Activated CD4-positive, alpha-beta T cell treated with anti-CD3 and anti-CD28 coated beads, Interleukin-2, amount 10 ng/mL, durations not matched to agents 24 days and 14 days (primary cell): ENCODE results near the gene HMG20B. TPM values are rescaled to one million over a fixed set of nuclear protein-coding genes. Genes with fewer than 3 reads are reported as not detected.
A peak's percentile ranks its signal among the peaks of the same experiment; 100 is the strongest.
"Not testable (repeated sequence)": the region's sequence is repeated elsewhere in the genome, so short reads cannot be mapped to it uniquely, and the experiment has no call there.

Source experiments
- DNase-seq: peaks from one replicate; pipeline ENCODE4 v3.0.0; 2022
- H3K27ac Mint-ChIP-seq: one replicate; pipeline ENCODE4 v1.8.0; 2022; ENCODE audit warnings: mild to moderate bottlenecking, mixed read lengths
- H3K27me3 Mint-ChIP-seq: one replicate; pipeline ENCODE4 v1.8.0; 2022; ENCODE audit warnings: mixed read lengths
- H3K36me3 Mint-ChIP-seq: one replicate; pipeline ENCODE4 v1.8.0; 2022; ENCODE audit warnings: low read depth, mild to moderate bottlenecking, mixed read lengths
- H3K4me1 Mint-ChIP-seq: one replicate; pipeline ENCODE4 v1.8.0; 2021; ENCODE audit warnings: mixed read lengths
- H3K4me3 Mint-ChIP-seq: one replicate; pipeline ENCODE4 v1.8.0; 2022; ENCODE audit warnings: mild to moderate bottlenecking, moderate library complexity, mixed read lengths
- H3K9me3 Mint-ChIP-seq: one replicate; pipeline ENCODE4 v1.8.0; 2021; ENCODE audit warnings: mixed read lengths
- intact Hi-C: fragments of 100-400 bp; cut with micrococcal nuclease; formaldehyde crosslinking; loops from one replicate; pipeline ENCODE4 v1.15.1; 2023
- total RNA-seq: library from RNA; stranded (reverse); gene quantifications from 2 replicates; pipeline ENCODE4 v1.2.3, GENCODE V29; 2022

Gene HMG20B
- 53.7 and 59.3 TPM in 2 replicates for total RNA-seq

DNA sequence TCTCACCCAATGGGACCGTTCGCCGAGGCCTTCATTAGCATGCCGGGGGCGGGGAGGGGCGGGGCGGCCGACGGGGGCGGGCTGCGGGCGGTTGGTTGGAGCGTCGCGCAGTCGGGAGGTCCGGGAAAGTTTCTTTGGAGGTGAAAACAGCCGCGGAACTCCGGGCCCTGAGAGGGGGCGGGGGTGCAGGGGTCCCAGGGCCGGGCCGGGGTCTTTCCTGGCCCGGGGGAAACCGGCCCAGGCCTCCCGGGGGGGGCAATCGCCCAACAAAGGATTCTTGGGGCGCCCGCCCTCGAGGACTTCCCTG is at the start of gene HMG20B:
Gene HMG20B, plus strand, starts transcription at position 90 of the 307 bp plus-strand sequence. CDS start 366 bp downstream, outside the sequence.
- Mint-ChIP-seq H3K4me1 (peaks cover 11% of the 10 kb centered on the region), H3K9me3 (no peaks in the 10 kb centered on the region), H3K27ac (peak within 1 kb of the TSS; percentile 81), H3K36me3 (peaks cover 14% of the 10 kb centered on the region), H3K4me3 (peak within 1 kb of the TSS; percentile 83), H3K27me3 (no peaks in the 10 kb centered on the region)
- intact Hi-C loops: loop anchor here (1.0 to 2.0 kb wide), 3 partner anchors 16 to 188 kb away; partner anchors contain the start of genes APBA3, CACTIN and MFSD12
- no peak for DNase-seq

GRCh38 chr19:3523361-3524077 is 49.2 kb upstream of the HMG20B start:
- DNase-seq: no peak
- Mint-ChIP-seq H3K9me3 (no peaks in the 10 kb centered on the region), H3K4me3 (no peak overlapping the region), H3K4me1 (no peaks in the 10 kb centered on the region), H3K27me3 (no peaks in the 10 kb centered on the region), H3K36me3 (peaks cover 22% of the 10 kb centered on the region), H3K27ac (no peak overlapping the region)
- intact Hi-C loops: no loop called here

GRCh38 chr19:3524078-3524842 is 48.5 kb upstream of the HMG20B start:
- no peak for DNase-seq
- Mint-ChIP-seq H3K27ac (no peak overlapping the region), H3K4me3 (no peak overlapping the region), H3K9me3 (no peaks in the 10 kb centered on the region), H3K36me3 (peaks cover 22% of the 10 kb centered on the region), H3K4me1 (no peaks in the 10 kb centered on the region), H3K27me3 (no peaks in the 10 kb centered on the region)
- intact Hi-C loops: no loop called here

- no peaks in the 10 kb centered on the region for H3K27me3 Mint-ChIP-seq
- peaks cover 22% of the 10 kb centered on the region for H3K36me3 Mint-ChIP-seq
- H3K27ac Mint-ChIP-seq: no peak overlapping the region
- intact Hi-C loops: no loop called here
- no peaks in the 10 kb centered on the region for H3K4me1 Mint-ChIP-seq
- no peak overlapping the region for H3K4me3 Mint-ChIP-seq
- no peak for DNase-seq
- H3K9me3 Mint-ChIP-seq: no peaks in the 10 kb centered on the region
These were observed 47.8 kb upstream of the HMG20B start for GRCh38 chr19:3524904-3525451.

- H3K4me3 Mint-ChIP-seq: no peak overlapping the region
- no peaks in the 10 kb centered on the region for H3K4me1 Mint-ChIP-seq
- DNase-seq: no peak
- H3K27ac Mint-ChIP-seq: no peak overlapping the region
- peaks cover 23% of the 10 kb centered on the region for H3K36me3 Mint-ChIP-seq
- no peaks in the 10 kb centered on the region for H3K9me3 Mint-ChIP-seq
- intact Hi-C loops: no loop called here
- no peaks in the 10 kb centered on the region for H3K27me3 Mint-ChIP-seq
These were observed 46.1 kb upstream of the HMG20B start for GRCh38 chr19:3526507-3527237.

GRCh38 chr19:3527238-3527910 is 45.4 kb upstream of the HMG20B start:
- intact Hi-C loops: no loop called here
- Mint-ChIP-seq H3K4me3 (no peak overlapping the region), H3K36me3 (peaks cover 22% of the 10 kb centered on the region), H3K27me3 (no peaks in the 10 kb centered on the region), H3K9me3 (no peaks in the 10 kb centered on the region), H3K27ac (no peak overlapping the region), H3K4me1 (no peaks in the 10 kb centered on the region)
- DNase-seq: no peak

DNA sequence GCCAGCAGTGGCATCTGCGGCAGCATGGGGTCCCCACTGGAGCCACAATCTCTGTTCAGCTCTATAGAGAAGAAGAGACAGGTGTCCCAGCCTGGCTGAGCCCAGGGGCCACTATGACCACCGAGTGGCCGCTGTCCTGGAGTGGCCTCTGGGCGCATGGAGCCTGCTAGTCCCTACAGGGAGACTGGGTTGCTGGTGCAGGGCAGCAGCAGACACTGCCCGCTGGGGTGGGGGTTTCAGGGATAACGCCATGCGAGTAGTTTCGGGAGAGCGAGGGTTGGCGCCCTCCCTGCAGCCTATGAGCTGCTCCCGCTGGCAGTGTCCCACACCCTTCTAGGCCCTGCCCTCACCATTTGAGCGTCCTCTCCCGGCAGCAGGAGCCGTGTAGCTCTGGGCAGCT is 44.7 kb upstream of the HMG20B start:
- no peak for DNase-seq
- H3K27ac Mint-ChIP-seq: no peak overlapping the region
- H3K36me3 Mint-ChIP-seq: peaks cover 24% of the 10 kb centered on the region
- H3K4me1 Mint-ChIP-seq: no peaks in the 10 kb centered on the region
- H3K4me3 Mint-ChIP-seq: no peak overlapping the region
- no peaks in the 10 kb centered on the region for H3K27me3 Mint-ChIP-seq
- H3K9me3 Mint-ChIP-seq: no peaks in the 10 kb centered on the region
- intact Hi-C loops: no loop called here

- Mint-ChIP-seq H3K9me3 (no peaks in the 10 kb centered on the region), H3K27ac (no peak overlapping the region), H3K36me3 (peaks cover 25% of the 10 kb centered on the region), H3K4me1 (no peaks in the 10 kb centered on the region), H3K4me3 (no peak overlapping the region), H3K27me3 (no peaks in the 10 kb centered on the region)
- no peak for DNase-seq
- intact Hi-C loops: no loop called here
These were observed 44.1 kb upstream of the HMG20B start for GRCh38 chr19:3528539-3529211.

- intact Hi-C loops, H3K27me3 Mint-ChIP-seq, H3K27ac Mint-ChIP-seq, H3K9me3 Mint-ChIP-seq, H3K4me3 Mint-ChIP-seq, DNase-seq, H3K4me1 Mint-ChIP-seq: not testable (repeated sequence)
- H3K36me3 Mint-ChIP-seq: peaks cover 22% of the 10 kb centered on the region
These were observed 43.4 kb upstream of the HMG20B start for GRCh38 chr19:3529299-3529698.

GRCh38 chr19:3530389-3530788 is 42.4 kb upstream of the HMG20B start:
- intact Hi-C loops: no loop called here
- no peaks in the 10 kb centered on the region for H3K9me3 Mint-ChIP-seq
- H3K27me3 Mint-ChIP-seq: no peaks in the 10 kb centered on the region
- no peaks in the 10 kb centered on the region for H3K4me1 Mint-ChIP-seq
- H3K27ac Mint-ChIP-seq: no peak overlapping the region
- no peak for DNase-seq
- no peak overlapping the region for H3K4me3 Mint-ChIP-seq
- H3K36me3 Mint-ChIP-seq: peaks cover 26% of the 10 kb centered on the region

GRCh38 chr19:3531716-3532115 is 41.0 kb upstream of the HMG20B start:
- Mint-ChIP-seq H3K27ac (no peak overlapping the region), H3K27me3 (no peaks in the 10 kb centered on the region), H3K4me3 (no peak overlapping the region), H3K9me3 (no peaks in the 10 kb centered on the region), H3K4me1 (no peaks in the 10 kb centered on the region), H3K36me3 (peaks cover 29% of the 10 kb centered on the region)
- intact Hi-C loops: no loop called here
- DNase-seq: no peak

GRCh38 chr19:3532154-3532786 is 40.5 kb upstream of the HMG20B start:
- H3K27me3 Mint-ChIP-seq: no peaks in the 10 kb centered on the region
- intact Hi-C loops: no loop called here
- H3K36me3 Mint-ChIP-seq: peaks cover 25% of the 10 kb centered on the region

GRCh38 chr19:3533033-3533432 is 39.7 kb upstream of the HMG20B start:
- no peaks in the 10 kb centered on the region for H3K9me3 Mint-ChIP-seq
- intact Hi-C loops: no loop called here
- H3K36me3 Mint-ChIP-seq: peaks cover 28% of the 10 kb centered on the region
- no peak overlapping the region for H3K27ac Mint-ChIP-seq
- H3K4me3 Mint-ChIP-seq: no peak overlapping the region
- no peaks in the 10 kb centered on the region for H3K4me1 Mint-ChIP-seq
- no peak for DNase-seq
- H3K27me3 Mint-ChIP-seq: no peaks in the 10 kb centered on the region

More at GRCh38 chr19:3532154-3532786, 40.5 kb upstream of the HMG20B start:
- H3K4me3 Mint-ChIP-seq: no peak overlapping the region
- no peak for DNase-seq
- H3K4me1 Mint-ChIP-seq: no peaks in the 10 kb centered on the region
- no peak overlapping the region for H3K27ac Mint-ChIP-seq
- no peaks in the 10 kb centered on the region for H3K9me3 Mint-ChIP-seq
